Thyroid gland (tissue), 4 donors: ENCODE results near the gene ECHS1.

Source experiments
- POLR2A ChIP-seq, 2 donors: fragments of 450-650 bp; IDR thresholded peaks; one replicate each; pipeline ENCODE4 v1.6.1; 2017; ENCODE audit warnings: antibody characterized with exemption in 2 of 2, mild to moderate bottlenecking in 2 of 2, moderate library complexity in 1 of 2
- TF ChIP-seq, protein P1 (sequence below), 6 experiments: fragments of 200-600 bp in 3 of 6; fragments of 450-650 bp in 3 of 6; sonication (generic) in 3 of 6; IDR thresholded peaks; one replicate each; pipeline ENCODE4 v1.5.1; 2016 to 2019; ENCODE audit warnings: antibody characterized with exemption in 6 of 6, mild to moderate bottlenecking in 2 of 6, inconsistent platforms in 1 of 6, moderate library complexity in 1 of 6

DNA sequence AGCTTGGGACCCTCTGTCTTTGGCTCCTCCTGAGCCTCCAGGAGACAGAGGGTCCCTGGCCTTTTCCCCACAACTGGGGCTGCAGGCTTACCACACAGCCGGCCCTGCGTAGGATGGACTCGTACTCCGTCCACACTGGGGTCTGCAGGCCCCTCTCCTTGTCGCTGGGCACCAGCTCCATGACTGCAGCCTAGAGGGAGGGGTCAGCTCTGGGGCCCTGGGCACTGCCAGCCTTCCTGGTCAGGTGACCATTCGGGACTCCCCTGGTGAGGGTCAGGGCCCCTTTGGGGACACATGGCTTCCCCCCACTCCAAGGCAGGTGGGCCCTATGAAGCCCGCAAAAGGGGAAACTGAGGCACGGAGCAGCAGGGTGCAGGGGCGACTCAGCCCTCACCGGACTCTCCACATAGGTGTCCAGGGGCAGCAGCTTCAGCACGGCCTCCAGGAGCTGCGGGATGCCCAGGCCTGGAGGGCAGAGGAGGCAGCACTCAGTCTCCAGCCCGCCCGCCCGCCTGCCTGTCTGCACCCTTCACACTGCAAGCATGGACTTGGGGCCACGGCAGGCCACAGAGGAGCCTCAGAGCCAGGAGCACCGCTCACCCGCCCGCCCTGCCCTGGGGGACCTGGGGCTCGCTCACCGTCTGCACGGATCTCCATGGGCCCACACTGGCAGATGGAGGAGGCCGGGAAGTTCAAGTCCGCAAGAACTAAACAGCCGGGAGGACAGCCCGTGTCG lies 16.4 kb downstream of the ECHS1 start:
- TF ChIP-seq, protein P1, sequence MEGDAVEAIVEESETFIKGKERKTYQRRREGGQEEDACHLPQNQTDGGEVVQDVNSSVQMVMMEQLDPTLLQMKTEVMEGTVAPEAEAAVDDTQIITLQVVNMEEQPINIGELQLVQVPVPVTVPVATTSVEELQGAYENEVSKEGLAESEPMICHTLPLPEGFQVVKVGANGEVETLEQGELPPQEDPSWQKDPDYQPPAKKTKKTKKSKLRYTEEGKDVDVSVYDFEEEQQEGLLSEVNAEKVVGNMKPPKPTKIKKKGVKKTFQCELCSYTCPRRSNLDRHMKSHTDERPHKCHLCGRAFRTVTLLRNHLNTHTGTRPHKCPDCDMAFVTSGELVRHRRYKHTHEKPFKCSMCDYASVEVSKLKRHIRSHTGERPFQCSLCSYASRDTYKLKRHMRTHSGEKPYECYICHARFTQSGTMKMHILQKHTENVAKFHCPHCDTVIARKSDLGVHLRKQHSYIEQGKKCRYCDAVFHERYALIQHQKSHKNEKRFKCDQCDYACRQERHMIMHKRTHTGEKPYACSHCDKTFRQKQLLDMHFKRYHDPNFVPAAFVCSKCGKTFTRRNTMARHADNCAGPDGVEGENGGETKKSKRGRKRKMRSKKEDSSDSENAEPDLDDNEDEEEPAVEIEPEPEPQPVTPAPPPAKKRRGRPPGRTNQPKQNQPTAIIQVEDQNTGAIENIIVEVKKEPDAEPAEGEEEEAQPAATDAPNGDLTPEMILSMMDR (IDR thresholded peaks at IDR 0.05), result no peak
- TF ChIP-seq POLR2A (IDR thresholded peaks at IDR 0.05), result no peak
